HTERT RPE-1 (cell line): Measurements from ENCODE around the gene DNMBP.
"Not testable (repeated sequence)": the region's sequence is repeated elsewhere in the genome, so short reads cannot be mapped to it uniquely, and the experiment has no call there.

Experiments used
- in situ Hi-C: fragments of 300-500 bp; cut with MboI; formaldehyde crosslinking; loops from 4 replicates; pipeline ENCODE4 v1.14.3; 2020; ENCODE audit warnings: low sequenced_read_pairs

Gene DNMBP

GRCh38 chr10:99993701-99994689 lies 15.8 kb downstream of the DNMBP start:
- in situ Hi-C loops = no loop called here

- in situ Hi-C loops = not testable (repeated sequence)
Observed at GRCh38 chr10:99985637-99986036, 24.1 kb downstream of the DNMBP start.

DNA sequence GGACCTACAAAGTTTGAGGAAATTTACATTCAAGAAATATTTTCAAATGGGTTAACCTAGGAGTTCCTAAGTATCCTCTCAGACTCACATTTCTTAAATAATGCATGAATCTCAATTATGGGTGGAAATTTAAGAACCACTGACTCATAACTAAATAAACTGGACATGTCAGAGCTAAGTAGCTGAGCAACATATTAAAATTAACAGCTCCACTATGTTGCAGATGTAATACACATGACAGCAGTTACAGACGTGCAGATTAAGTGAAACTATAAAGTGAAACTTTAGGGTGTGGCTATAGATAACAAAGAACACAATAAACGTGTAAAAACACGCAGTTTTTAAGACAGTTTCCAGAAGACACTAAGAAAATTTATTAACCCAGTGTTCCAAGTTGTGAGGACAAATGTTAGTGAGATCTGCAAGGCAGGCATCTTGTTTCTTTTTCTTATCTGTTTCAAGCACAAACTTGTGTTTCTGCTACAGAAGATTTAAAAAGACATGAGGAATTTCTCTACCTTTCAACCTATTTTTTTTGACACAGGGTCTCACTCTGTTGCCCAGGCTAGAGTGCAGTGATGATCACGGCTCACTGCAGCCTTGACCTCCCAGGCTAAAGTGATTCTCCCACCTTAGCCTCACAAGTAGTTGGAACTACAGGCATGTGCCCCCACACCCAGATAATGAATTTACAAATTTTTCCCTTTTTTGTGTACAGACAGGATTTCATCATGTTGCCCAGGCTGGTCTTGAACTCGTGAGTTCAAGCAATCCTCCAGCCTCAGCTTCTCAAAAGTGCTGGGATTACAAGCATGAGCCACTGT lies 25.3 kb downstream of the DNMBP start:
- in situ Hi-C loops = no loop called here

GRCh38 chr10:99983280-99983988 lies 26.3 kb downstream of the DNMBP start:
- in situ Hi-C loops = no loop called here

DNA sequence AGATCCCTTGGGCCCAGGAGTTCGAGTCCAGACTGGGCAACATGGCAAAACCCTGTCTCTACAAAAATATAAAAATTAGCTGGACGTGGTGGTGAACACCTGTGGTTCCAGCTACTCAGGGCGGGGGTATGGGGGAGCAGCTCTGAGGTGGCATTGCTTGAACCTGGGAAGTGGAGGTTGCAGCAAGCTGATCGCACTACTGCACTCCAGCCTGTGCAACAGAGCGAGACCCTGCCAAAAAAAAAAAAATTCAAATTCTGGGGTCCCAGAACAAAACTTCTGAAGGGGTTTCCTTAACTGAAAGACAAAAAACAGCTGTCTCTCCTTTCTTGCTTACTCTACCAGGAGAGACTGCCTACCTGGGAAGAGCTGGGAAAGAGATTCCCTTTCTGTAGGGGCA lies 27.0 kb downstream of the DNMBP start:
- in situ Hi-C loops = no loop called here

DNA sequence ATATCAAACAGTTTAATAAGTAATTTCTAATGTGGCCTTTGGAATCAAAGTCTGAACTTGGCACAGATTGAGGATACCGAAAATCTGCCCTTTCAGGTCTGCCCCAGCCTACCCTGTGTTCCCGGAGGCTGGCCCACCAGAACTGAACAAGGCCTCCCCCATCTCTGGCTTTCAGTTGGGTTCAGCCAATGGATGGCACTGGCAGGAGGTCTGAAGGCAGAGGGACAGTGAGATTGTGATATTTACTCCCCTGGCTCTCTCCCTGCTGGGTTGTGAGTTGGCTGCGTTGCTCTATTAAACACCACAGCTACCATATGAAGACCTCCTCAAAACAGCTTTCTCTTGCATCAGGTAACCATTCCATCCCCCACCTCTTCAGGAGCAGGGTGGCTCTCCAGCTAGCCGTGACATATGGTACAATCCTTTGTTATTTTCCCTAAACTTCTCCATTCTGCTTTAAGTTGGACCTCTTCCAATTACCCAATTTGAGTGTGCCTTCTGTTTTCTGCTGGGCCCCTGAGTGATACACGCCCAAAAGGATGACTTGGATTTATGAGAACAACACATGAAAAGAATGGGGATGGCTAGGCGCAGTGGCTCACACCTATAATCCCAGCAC lies 28.1 kb downstream of the DNMBP start:
- in situ Hi-C loops = no loop called here

DNA sequence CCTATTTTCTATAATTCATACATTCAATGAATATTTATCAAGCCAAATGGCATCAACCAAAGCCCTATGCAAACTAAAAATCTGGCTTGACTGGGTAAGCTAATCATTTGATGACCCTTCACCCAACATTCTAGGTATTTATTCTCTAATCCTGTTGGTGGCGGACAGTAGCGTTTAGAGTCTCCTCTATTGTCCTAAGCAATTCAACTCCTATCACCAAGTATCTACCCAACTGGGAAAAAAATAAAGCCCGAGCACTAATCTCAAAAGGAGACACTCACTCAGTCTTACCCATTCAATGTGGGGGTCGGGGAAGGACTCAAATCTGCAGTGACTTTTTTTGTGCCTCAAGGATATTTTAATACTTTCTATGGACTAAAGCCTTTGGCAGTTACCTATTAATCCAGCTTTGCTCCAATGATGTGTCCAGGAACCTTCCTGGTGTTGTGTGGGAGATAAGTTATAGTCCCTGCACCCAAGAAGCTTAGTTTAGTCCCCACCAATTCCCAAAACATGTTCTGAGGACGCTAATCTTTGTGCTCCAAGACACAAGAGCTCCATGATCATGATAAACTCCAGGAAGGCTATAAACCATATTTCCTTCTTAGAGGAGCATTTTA lies 30.6 kb downstream of the DNMBP start:
- in situ Hi-C loops = no loop called here

GRCh38 chr10:99977916-99978315 lies 31.8 kb downstream of the DNMBP start:
- in situ Hi-C loops = no loop called here

DNA sequence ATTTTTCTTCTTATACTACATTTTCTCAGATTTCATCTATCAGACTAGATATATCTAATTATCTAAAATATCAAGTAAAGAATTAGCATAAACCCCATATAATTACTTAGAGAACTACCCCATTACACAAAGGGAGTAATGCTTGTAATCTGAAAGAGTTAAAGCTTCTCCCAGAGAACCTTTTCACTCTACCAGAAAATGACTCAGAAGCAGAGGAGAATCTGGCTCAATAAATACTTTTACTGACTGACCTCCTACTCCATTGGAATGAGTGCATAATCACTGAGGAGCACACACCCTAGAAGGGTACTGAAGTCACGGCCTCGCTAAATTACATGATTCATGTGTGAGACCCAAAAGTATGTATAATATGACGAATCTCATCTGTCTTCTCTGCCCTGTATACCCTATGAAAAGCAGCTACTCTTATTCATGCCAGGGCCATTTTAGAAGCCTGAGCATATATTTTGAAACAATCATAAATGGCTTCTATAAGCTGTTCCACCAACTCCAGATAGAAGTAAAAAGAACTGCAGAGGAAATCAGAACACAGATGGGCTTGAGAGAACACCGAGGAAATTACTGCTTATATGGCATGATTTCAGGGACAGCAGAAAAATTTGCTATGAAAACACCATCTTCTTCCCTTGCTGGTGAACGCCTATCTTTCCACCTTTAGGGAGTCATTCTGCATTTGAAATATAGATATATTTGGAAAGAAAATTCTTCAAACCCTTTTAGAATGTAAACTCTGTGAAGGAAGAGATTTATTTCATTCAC lies 32.7 kb downstream of the DNMBP start:
- in situ Hi-C loops = no loop called here

GRCh38 chr10:99975942-99976809 lies 33.6 kb downstream of the DNMBP start:
- in situ Hi-C loops = no loop called here

GRCh38 chr10:99975106-99975829 lies 34.5 kb downstream of the DNMBP start:
- in situ Hi-C loops = no loop called here

- in situ Hi-C loops = no loop called here
Observed at GRCh38 chr10:99973190-99973589, 36.6 kb downstream of the DNMBP start.

GRCh38 chr10:99967961-99968360 lies 41.8 kb downstream of the DNMBP start:
- in situ Hi-C loops = no loop called here

DNA sequence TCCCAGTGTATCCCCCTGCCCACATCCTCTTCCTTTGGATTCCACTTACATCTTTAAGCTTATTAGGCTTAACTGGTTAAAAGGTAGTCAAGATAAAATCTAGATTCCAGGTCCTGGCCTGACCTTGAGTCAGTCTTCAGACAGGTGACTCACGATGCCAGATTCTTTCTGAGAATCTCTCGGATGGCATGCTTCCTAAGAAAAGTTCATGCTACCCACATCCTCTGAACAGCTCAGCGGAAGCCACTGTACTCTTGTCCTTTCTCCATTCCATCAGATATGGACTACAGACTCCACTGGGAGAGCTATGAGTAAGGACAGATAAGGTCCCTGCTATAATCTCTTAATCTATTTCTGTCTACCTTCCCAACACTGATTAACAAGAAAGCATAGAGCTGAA lies 43.4 kb downstream of the DNMBP start:
- in situ Hi-C loops = no loop called here

DNA sequence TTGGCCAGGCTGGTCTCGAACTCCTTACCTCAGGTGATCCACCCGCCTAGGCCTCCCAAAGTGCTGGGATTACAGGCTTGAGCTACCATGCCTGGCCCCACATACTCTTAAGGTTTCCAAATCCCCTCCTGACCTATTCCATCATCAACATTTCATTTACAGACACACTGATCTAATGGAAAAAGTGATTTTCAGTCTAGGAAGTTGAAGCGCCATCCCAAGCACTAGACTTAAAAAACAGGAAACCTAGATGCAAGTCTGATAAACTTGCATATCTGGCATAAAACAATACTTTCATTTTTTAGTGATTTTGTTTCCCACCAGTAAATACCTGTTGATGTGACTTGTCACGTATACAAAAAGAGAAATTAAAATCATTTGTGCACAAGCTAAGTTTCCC lies 44.0 kb downstream of the DNMBP start:
- in situ Hi-C loops = no loop called here

- in situ Hi-C loops = no loop called here
Observed at GRCh38 chr10:99964791-99965190, 45.0 kb downstream of the DNMBP start.

DNA sequence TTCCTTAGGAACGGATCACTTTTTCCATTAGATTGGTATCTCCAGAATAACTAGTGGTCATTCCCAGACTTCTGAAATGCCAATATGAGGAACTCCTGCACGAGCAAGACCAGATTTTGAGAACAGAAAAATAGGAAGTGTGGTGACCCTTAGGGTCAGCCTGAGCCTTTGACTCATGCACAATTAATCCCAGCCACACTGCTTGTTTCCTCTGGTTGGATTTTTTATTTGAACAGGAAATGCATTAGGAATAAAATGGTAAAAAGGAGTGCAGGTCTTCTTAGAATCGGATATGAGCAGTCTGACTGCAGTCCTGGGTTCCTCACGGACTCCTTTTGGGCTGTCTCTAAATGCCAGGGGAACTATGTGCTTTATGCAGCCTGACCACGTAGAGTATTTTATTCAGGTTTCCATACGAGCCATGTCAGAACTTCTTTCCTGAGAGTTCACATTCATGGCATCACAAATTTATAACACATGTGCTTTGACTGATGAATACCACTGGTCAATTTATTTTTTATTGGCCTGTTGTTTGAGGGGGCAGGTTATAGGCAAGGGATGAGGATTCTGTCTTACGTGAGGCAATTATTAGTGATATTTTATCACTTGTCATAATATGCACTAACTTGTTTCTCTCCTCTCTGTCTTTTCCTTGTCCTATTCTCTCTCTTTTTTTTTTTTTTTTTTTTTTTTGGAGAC lies 46.1 kb downstream of the DNMBP start:
- in situ Hi-C loops = not testable (repeated sequence)
